ENCODE results near the gene KRTAP5-7.
"Not testable (repeated sequence)": the region's sequence is repeated elsewhere in the genome, so short reads cannot be mapped to it uniquely, and the experiment has no call there.

The KRTAP5-7 gene

DNA sequence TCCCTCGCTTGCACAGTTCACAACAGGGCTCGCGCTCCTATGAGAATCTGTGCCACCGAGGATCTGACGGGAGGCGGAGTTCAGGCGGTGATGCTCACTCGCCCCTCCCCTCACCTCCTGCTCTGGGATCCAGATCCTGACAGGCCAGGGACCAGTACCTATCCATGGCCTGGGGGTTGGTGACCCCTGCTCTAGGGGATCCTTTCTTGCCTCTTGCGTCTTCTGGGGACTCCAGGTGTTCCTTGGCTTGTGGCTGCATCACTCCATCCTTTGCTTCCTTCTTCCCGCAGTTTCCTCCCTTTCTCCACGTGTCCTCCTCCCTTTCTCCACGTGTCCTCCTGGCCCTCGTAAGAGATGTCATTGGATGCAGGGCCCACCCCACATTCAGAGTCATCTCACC is 30.6 kb upstream of the KRTAP5-7 start:
- DNase-seq, result no peak

- no peak for DNase-seq
Observed at GRCh38 chr11:71498091-71498490, 29.0 kb upstream of the KRTAP5-7 start.

- no peak for DNase-seq
Observed at GRCh38 chr11:71499125-71499524, 27.9 kb upstream of the KRTAP5-7 start.

DNA sequence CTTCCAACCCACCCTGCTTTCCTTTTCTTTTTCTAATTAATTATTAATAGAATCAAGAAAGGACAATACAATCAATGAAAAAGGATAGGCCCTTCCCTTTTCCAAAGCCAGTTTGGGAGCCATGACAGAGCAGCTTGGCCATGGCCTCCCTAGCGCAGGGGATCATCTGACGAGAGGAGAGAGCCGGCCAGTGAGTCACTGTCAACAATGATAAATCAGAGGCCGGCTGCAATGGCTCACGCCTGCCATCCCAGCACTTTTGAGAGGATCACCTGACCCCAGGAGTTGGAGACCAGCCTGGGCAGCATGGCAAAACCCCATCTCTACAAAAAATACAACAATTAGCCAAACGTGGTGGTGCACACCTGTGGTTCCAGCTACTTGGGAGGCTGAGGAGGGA is 27.5 kb upstream of the KRTAP5-7 start:
- DNase-seq, result no peak

GRCh38 chr11:71500601-71501021 is 26.5 kb upstream of the KRTAP5-7 start:
- no peak for DNase-seq

- no peak for DNase-seq
Observed at GRCh38 chr11:71501071-71501985, 25.7 kb upstream of the KRTAP5-7 start.

DNA sequence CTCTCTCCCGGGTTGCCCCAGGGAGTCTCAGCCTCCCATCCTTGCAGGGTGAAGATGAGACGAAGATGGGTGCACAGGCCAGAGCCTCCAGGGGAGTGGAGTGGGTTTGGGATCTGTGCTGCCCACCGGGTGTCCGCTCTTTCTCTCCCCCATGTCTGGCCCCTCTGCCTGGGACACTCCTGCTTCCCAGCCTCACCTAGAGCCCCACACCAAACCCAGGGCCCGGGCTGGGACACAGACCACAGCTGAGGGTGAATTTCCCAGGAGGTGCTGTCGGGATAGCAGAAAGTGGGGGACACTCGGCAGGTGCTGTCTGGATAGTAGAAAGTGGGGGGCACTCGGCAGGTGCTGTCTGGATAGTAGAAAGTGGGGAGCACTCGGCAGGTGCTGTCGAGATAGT is 25.0 kb upstream of the KRTAP5-7 start:
- DNase-seq, result no peak

DNA sequence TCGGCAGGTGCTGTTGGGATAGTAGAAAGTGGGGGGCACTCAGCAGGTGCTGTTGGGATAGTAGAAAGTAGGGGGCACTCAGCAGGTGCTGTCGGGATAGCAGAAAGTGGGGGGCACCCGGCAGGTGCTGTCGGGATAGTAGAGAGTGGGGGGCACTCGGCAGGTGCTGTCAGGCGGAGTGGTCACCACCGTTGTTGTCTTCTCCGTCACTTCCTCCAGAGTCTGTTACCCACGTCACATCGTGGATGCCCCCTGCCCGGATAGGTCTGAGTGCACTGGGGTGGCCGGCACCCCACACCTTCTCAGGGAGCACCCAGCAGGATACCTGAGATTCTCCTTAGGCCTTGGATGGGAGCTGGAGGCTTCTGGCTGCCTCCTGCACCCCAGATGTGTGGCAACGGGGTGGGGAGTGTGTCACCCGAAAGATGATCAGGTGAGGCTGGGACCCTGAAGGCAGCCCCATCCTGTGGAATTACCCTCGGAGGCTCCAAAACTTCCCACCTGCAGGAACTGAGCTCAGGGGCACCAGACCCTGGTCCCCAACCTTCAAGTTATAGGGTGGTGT is 24.1 kb upstream of the KRTAP5-7 start:
- no peak for DNase-seq

DNA sequence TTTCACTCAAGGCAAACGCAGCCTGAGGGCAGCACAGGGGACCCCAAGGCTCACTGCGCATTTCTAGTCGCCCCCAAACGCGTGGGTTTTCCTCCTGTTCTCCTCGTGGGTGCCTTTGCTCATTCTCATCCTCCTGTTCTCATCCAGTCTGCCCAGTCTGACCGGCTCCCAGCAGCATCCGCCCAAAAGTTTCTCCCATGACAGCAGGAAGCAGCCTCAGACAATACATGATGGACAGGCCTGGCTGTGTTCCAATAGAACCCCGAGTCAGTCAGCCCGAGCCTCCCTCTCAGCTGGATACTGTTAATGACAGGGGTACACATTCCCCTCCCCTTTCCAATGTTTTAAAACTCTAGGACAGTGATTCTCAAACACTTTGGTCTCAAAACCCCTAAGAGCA is 22.5 kb upstream of the KRTAP5-7 start:
- DNase-seq, result no peak

DNA sequence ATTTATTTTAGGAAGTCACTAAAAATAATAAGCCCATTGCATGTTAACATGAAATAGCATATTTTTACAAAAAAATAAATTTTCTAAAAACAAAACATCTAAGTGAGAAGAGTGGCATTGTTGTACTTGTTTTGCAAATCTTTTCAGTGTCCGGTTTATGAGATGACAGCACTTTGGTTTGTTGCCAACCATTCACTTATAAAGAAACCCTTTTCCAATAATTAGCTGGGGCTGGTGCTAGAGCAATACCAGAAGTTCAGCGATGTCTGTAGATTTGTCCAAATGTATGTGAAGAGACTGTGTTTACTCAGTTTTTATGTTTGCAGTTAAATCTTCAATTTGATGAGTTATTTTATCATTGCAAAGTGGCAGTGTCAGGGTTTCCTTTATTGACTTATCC is 22.1 kb upstream of the KRTAP5-7 start:
- DNase-seq, result no peak

DNA sequence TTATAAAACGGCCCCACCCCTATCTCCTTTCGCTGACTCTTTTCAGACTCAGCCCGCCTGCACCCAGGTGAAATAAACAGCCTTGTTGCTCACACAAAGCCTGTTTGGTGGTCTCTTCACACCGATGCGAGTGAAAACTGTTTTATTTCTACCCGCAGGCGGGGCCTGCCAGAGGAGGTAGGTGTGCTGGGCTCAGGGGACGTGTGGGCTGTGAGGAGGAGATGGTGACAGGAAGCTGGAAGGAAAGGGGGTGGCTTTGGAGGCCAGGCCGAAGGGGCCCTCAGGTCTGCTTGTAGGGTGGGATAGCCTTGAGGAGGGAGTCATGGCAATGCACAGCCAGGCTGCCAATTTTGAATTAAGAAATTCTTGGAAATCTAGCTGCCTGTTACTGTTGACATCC is 21.3 kb upstream of the KRTAP5-7 start:
- DNase-seq, result no peak

GRCh38 chr11:71507102-71507501 is 20.0 kb upstream of the KRTAP5-7 start:
- no peak for DNase-seq

- no peak for DNase-seq
Observed at GRCh38 chr11:71518506-71519471, 8.3 kb upstream of the KRTAP5-7 start.

- DNase-seq, result no peak
Observed at GRCh38 chr11:71519546-71519945, 7.5 kb upstream of the KRTAP5-7 start.

DNA sequence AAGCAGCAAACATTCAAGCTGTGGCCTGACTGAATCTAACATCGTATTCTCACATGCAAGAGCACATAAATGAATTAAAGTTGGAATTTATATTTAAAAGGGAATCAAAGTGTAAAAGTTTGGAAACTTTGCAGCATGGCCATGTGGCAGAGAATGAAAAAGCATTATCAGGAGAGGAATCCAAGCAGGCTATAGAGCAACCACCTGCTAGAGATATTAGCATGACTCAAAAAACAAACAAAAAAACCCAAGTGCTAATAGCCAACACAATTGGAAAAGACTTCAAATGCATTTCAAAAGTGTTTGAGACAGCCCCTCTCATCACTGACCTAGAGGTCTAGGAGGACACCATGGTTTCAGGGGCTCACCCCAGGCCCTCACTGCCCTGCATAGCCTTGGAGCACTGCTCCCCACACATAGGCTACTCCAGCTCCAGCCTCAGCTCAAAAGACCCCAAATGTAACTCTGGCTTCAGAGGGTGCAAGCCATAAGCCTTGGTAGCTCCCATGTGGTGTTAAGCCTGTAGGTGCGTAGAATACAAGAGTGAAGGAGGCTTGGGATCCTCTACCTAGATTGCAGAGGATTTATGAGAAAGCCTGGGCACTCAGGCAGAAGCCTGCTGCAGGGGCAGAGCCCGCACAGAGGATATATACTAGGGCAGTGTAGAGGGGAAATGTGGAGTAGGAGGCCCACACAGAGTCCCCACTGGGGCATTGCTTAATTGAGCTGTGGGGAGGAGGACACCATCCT is 1.7 kb upstream of the KRTAP5-7 start:
- no peak for DNase-seq

DNA sequence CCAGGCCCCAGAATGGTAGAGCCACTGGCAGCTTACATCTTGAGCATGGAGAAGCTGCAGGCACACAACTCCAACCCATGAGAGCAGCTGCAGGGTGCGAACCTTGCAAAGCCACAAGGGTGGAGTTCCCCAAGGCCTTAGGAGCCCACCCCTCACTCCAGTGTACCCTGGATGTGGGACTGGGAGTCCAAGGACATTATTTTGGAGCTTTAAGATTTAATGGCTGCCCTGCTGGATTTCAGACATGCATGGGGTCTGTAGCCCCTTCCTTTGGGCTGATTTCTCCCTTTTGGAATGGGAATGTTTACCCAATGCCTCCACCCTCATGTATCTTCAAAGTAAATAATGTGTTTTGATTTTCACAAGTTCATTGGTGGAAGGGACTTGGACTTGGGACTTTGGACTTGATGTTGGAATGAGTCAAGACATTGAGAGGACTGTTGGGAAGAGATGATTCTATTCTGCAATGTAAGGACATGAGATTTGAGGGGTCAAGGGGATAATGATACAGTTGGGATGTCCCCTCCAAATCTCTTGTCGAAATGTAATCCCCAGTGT is 1.1 kb upstream of the KRTAP5-7 start:
- no peak for DNase-seq

DNA sequence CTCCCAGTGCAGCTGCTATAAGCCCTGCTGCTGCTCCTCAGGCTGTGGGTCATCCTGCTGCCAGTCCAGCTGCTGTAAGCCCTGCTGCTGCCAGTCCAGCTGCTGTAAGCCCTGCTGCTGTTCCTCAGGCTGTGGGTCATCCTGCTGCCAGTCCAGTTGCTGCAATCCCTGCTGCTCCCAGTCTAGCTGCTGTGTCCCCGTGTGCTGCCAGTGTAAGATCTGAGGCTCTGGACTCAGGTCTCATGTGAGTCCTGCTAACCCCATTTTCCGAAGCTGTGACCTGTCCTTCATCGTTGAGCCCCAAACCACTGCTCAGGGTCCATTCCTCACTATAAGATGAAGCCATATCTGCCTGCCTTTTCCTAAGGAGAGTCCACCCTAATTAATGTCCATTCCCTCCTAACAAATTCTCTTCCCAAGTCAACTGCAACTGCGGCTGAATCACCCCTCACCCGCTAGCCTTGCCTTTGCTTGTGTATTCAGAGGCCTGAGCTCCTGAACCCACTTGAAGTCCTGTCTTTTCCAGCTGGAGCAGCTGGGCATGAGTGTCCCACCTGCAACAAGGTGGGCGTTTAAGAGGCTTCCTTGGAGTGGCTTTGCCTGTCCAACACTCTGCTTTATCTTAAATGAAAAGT is 626 bp downstream of the KRTAP5-7 start:
- DNase-seq, result no peak

DNA sequence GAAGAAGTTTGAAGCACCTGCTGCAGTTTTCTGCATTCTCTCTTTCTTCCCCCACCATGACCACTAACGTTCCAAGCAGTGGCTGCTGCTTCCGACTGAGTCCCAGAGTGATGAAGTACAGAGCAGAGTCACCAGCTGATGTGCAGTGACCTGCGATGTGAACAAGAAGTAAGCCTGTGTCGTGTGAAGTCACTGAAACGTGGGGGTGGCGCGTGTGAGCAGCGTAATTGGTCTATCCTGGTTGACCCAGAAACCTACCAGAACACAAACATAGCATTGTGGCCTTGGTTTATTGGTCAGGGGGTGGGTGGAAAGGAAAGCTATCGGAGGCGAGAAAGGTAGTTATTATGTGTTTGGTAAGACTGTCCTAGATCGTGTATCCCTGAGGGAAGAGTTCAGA is 3.5 kb downstream of the KRTAP5-7 start:
- no peak for DNase-seq

- DNase-seq, result no peak
Observed at GRCh38 chr11:71532036-71532610, 5.1 kb downstream of the KRTAP5-7 start.

DNA sequence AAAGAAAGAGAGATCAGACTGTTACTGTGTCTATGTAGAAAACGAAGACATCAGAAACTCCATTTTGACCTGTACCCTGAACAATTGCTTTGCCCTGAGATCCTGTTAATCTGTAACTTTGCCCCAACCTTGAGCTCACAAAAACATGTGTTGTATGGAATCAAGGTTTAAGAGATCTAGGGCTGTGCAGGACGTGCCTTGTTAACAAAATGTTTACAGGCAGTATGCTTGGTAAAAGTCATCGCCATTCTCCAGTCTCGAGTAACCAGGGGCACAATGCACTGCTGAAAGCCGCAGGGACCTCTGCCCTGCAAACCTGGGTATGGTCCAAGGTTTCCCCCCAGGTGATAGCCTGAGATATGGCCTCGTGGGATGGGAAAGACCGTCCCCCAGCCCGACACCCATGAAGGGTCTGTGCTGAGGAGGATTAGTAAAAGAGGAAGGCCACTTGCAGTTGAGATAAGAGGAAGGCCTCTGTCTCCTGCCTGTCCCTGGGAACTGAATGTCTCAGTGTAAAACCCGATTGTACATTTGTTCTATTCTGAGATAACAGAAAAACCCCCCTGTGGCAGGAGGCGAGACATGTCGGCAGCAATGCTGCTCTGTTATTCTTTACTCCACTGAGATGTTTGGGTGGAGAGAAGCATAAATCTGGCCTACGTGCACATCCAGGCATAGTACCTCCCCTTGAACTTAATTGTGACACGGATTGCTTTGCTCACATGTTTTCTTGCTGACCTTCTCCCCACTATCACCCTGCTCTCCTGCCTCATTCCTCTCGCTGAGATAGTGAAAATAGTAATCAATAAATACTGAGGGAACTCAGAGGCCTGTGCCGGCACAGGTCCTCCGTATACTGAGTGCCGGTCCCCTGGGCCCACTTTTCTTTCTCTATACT is 7.9 kb downstream of the KRTAP5-7 start:
- not testable (repeated sequence) for DNase-seq

Data from activated naive CD4-positive, alpha-beta T cell treated with Interleukin-2 at 50 U/mL for 16 hours (primary cell).